Neutrophil (primary cell): ENCODE measurements around the gene HIVEP1.

Experiments used
- H3K27ac ChIP-seq: fragments of 200-600 bp; sonication (generic); 2 replicates; pipeline ENCODE4 v1.5.1; 2016; ENCODE audit warnings: mild to moderate bottlenecking, moderate library complexity
- H3K27me3 ChIP-seq: fragments of 200-600 bp; sonication (generic); 2 replicates; pipeline ENCODE4 v1.6.0; 2016; ENCODE audit warnings: mild to moderate bottlenecking
- H3K36me3 ChIP-seq: fragments of 200-600 bp; sonication (generic); 2 replicates; pipeline ENCODE4 v1.5.1; 2017
- H3K4me1 ChIP-seq, 2 experiments: fragments of 200-600 bp in 1 of 2; sonication (generic) in 1 of 2; 1 replicate in 1 of 2; 2 replicates in 1 of 2; pipeline versions ENCODE4 v1.5.1 to v1.6.1; 2013 to 2016; ENCODE audit warnings: low read depth in 1 of 2, low read length in 1 of 2, mild to moderate bottlenecking in 1 of 2, moderate library complexity in 1 of 2; ENCODE audit not compliant: control insufficient read depth in 1 of 2, insufficient read depth in 1 of 2
- H3K4me3 ChIP-seq, 2 experiments: fragments of 200-600 bp in 1 of 2; sonication (generic) in 1 of 2; 1 replicate in 1 of 2; 2 replicates in 1 of 2; pipeline ENCODE4 v1.5.1; 2013 to 2016; ENCODE audit warnings: low read depth in 1 of 2, low read length in 1 of 2, mild to moderate bottlenecking in 1 of 2, moderate library complexity in 1 of 2
- H3K9me3 ChIP-seq: fragments of 200-600 bp; sonication (generic); 2 replicates; pipeline ENCODE4 v1.5.1; 2016
- CTCF ChIP-seq: fragments of 200-600 bp; sonication (generic); IDR thresholded peaks from 2 replicates; pipeline ENCODE4 v1.5.1; 2016; ENCODE audit warnings: antibody characterized with exemption

The HIVEP1 gene

GRCh38 chr6:12020187-12020791, 8.2 kb downstream of the HIVEP1 start:
- Histone ChIP-seq H3K4me3 (no peak overlapping the region), H3K27ac (no peak overlapping the region), H3K27me3 (no peaks in the 10 kb centered on the region), H3K36me3 (peaks cover 40% of the 10 kb centered on the region), H3K4me1 (no peaks in the 10 kb centered on the region), H3K9me3 (no peaks in the 10 kb centered on the region)
- TF ChIP-seq CTCF, result no peak

DNA sequence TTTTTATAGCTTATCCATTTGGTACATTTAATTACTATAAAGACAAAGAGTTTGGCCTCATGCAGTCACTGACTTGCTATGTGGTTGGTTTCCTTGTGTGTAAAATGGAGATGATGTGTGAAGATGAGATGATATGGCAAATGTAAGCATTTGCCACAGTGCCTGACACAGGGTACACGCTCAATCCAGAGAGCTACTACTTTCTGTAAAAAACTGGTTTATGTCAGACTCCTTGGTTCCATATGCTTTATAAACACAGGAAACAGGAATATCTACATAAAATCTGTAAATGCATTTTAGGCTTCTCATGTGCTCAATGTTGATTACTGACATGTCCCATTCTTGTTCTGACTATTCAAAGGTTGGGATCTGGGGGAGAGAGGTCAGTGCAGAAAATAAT, 10.4 kb downstream of the HIVEP1 start:
- no peaks in the 10 kb centered on the region for H3K4me1 ChIP-seq
- no peak for TF ChIP-seq CTCF
- peaks cover 22% of the 10 kb centered on the region for H3K36me3 ChIP-seq
- no peaks in the 10 kb centered on the region for H3K27me3 ChIP-seq
- H3K9me3 ChIP-seq, result no peaks in the 10 kb centered on the region
- H3K27ac ChIP-seq, result no peak overlapping the region
- H3K4me3 ChIP-seq, result no peak overlapping the region

- no peak for TF ChIP-seq CTCF
- Histone ChIP-seq H3K4me3 (no peak overlapping the region), H3K36me3 (peaks cover 17% of the 10 kb centered on the region), H3K27me3 (no peaks in the 10 kb centered on the region), H3K27ac (no peak overlapping the region), H3K4me1 (no peaks in the 10 kb centered on the region), H3K9me3 (no peaks in the 10 kb centered on the region)
Observed at GRCh38 chr6:12022953-12023388, 10.9 kb downstream of the HIVEP1 start.

DNA sequence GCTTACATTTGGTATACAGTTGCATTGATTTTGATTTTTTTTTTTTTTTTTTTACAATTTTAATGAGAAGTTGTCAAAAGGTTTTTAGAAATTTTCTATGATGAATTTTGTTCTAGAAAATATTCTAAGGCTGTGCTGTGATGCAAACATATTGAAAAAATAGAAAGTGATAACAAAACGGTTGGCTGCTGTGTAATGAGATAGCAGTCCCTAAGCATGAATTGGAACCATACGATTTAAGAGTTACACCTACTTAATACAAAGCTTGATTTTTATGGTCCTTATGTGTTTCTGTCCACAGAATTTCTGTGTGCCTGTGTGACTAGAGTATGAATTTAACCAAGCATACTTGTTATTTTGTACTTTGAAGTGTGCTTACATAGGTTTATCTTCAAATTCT, 12.1 kb downstream of the HIVEP1 start:
- H3K4me1 ChIP-seq, result no peaks in the 10 kb centered on the region
- no peaks in the 10 kb centered on the region for H3K27me3 ChIP-seq
- peaks cover 13% of the 10 kb centered on the region for H3K36me3 ChIP-seq
- no peak overlapping the region for H3K4me3 ChIP-seq
- TF ChIP-seq CTCF, result no peak
- no peak overlapping the region for H3K27ac ChIP-seq
- H3K9me3 ChIP-seq, result no peaks in the 10 kb centered on the region

- Histone ChIP-seq H3K27me3 (no peaks in the 10 kb centered on the region), H3K27ac (no peak overlapping the region), H3K4me1 (no peaks in the 10 kb centered on the region), H3K36me3 (peaks cover 6% of the 10 kb centered on the region), H3K4me3 (no peak overlapping the region), H3K9me3 (no peaks in the 10 kb centered on the region)
- no peak for TF ChIP-seq CTCF
Observed at GRCh38 chr6:12024699-12025434, 12.8 kb downstream of the HIVEP1 start.
